Activated naive CD8-positive, alpha-beta T cell treated with anti-CD3 and anti-CD28 coated beads for 36 hours (primary cell): Measurements from ENCODE around the gene THAP10. TPM values are rescaled to one million over a fixed set of nuclear protein-coding genes. Genes with fewer than 3 reads are reported as not detected.
"Not testable (repeated sequence)": the region's sequence is repeated elsewhere in the genome, so short reads cannot be mapped to it uniquely, and the experiment has no call there.

Experiments
- DNase-seq: peaks from one replicate; pipeline ENCODE4 v3.0.0; 2021
- H3K27ac Mint-ChIP-seq: one replicate; pipeline ENCODE4 v1.8.0; 2022; ENCODE audit warnings: mild to moderate bottlenecking, moderate library complexity, mixed read lengths
- H3K27me3 Mint-ChIP-seq: one replicate; pipeline ENCODE4 v1.8.0; 2022; ENCODE audit warnings: mild to moderate bottlenecking, mixed read lengths
- H3K36me3 Mint-ChIP-seq: one replicate; pipeline ENCODE4 v1.8.0; 2021; ENCODE audit warnings: mild to moderate bottlenecking, mixed read lengths
- H3K4me1 Mint-ChIP-seq: one replicate; pipeline ENCODE4 v1.8.0; 2021; ENCODE audit warnings: mixed read lengths
- H3K4me3 Mint-ChIP-seq: one replicate; pipeline ENCODE4 v1.8.0; 2022; ENCODE audit warnings: mild to moderate bottlenecking, moderate library complexity, mixed read lengths
- H3K9me3 Mint-ChIP-seq: one replicate; pipeline ENCODE4 v1.8.0; 2022; ENCODE audit warnings: mixed read lengths
- total RNA-seq, 2 experiments: library from RNA; stranded (reverse); gene quantifications; one replicate each; pipeline ENCODE4 v1.2.3, GENCODE V29; 2021

Gene THAP10
- total RNA-seq, 2 experiments from 2014 or later = 0.22 to 0.43 TPM

DNA sequence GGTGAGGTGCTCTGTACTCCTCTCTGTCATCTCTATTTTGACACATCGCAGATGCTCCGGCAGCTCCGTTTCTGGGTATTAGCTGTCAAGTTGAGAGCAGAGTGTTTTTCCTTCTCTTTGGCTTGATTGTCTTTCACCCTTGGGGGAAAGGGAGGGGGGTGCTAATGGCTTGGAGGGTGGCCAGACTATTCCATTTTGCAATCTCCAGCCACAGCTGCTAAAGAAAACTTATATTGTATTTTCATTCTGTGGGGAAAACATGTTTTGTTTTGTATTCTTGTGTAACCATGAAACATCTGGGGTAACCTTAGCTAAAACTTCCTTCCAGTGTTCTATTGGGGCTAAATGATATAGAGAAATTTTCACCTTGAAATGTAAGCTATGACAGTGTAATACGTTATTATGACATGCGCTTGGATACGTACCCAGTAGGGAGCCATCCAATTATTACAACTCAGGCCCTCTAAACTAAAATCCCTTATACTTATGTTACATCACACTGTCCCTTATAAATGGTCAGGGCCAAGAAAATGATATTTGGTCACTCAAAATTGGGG lies 24.2 kb downstream of the THAP10 start:
- H3K4me1 Mint-ChIP-seq = no peaks in the 10 kb centered on the region
- no peak overlapping the region for H3K27ac Mint-ChIP-seq
- peaks cover 3% of the 10 kb centered on the region for H3K27me3 Mint-ChIP-seq
- no peaks in the 10 kb centered on the region for H3K9me3 Mint-ChIP-seq
- H3K36me3 Mint-ChIP-seq = no peaks in the 10 kb centered on the region
- no peak for DNase-seq
- no peak overlapping the region for H3K4me3 Mint-ChIP-seq

DNA sequence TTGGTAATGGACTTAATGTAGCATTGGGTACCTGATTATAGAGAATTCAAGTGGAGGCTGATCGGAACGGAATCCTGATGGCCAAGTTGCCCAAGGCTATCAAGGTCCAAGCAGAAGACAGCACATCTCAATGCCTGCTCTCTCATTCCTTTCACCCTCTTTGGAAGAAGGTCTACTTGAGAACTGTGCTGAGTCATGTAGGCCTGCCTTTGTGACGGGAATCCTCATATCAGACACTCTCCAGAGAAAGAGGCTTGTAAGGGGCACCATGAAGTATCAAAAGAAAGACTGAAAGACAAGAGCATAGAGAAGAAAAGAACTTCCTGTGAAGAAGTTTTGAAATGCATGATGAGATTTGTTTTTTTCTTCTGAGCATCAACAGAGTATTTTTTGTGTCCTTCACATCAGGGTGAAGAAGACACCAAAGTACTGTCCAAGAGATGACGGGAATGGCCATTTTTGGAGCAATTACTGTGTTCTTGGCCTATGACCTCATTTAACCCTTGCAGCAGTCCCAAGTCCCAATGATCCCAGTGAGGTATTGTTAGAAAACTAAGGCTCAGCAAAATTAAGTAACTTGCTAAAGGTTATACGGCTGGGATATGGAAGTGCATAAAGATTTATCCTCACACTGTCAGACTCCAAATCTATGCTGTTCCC lies 25.1 kb downstream of the THAP10 start:
- H3K36me3 Mint-ChIP-seq = no peaks in the 10 kb centered on the region
- DNase-seq = no peak
- H3K27me3 Mint-ChIP-seq = peaks cover 2% of the 10 kb centered on the region
- no peaks in the 10 kb centered on the region for H3K4me1 Mint-ChIP-seq
- H3K27ac Mint-ChIP-seq = no peak overlapping the region
- no peak overlapping the region for H3K4me3 Mint-ChIP-seq
- H3K9me3 Mint-ChIP-seq = no peaks in the 10 kb centered on the region

DNA sequence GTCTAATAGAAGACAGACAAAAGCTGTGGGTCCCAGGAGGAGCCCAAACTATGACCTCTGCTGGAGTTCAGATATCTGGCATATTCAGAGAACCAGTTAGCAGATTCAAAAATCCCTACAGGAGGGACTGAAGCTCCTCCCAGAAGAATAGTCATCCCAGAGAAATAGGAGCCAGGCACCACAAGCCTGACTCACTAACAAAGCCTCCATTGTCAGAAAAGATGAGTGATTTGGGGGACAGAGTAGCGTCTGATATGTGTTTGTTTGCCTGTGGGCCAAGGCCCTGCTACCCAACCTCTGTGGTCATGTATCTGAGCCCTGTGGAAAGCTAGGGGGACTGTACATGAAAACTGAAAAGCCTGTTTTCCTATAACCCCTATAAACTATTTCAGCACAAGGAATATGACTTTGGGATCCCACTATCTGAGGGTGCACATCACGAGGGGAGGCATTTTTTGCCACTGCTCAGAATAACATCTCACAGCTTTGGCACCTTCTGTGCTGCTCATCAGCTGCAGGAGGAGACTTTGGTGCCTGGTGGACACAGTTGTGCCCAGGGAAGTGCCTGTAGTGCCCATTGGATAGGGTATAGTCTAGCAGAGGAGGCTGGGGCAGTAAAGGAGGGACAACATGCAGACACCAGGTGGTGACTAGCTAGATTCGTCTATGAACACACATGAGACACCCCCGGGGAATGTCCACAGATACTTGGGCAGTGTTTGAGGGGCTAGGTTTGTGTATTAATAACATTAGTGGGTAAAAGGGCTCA lies 28.6 kb downstream of the THAP10 start:
- Mint-ChIP-seq H3K4me3 (no peak overlapping the region), H3K27me3 (peaks cover 6% of the 10 kb centered on the region), H3K36me3 (no peaks in the 10 kb centered on the region), H3K27ac (no peak overlapping the region), H3K9me3 (no peaks in the 10 kb centered on the region), H3K4me1 (no peaks in the 10 kb centered on the region)
- DNase-seq = no peak

GRCh38 chr15:70859998-70860397 lies 32.2 kb downstream of the THAP10 start:
- Mint-ChIP-seq H3K9me3 (no peaks in the 10 kb centered on the region), H3K4me3 (no peak overlapping the region), H3K36me3 (no peaks in the 10 kb centered on the region), H3K27me3 (peaks cover 23% of the 10 kb centered on the region), H3K27ac (no peak overlapping the region), H3K4me1 (no peaks in the 10 kb centered on the region)
- DNase-seq = no peak

DNA sequence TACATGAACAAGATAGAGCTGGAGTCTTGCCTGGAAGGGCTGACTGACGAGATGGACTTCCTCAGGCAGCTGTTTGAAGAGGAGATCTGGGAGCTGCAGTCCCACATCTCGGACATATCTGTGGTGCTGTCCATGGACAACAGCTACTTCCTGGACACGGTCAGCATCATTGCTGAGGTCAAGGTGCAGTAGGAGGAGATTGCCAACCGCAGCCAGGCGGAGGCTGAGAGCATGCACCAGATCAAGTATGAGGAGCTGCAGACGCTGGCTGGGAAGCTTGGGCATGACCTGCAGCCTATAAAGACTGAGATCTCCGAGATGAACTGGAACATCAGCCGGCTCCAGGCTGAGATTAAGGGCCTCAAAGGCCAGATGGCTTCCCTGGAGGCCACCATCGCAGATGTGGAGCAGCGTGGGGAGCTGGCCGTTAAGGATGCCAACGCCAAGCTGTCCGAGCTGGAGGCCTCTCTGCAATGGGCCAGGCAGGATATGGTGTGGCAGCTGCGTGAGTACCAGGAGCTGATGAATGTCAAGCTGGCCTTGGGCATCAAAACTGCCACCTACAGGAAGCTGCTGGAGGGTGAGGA lies 32.8 kb downstream of the THAP10 start:
- DNase-seq = no peak
- Mint-ChIP-seq H3K36me3 (no peaks in the 10 kb centered on the region), H3K4me1 (peaks cover 2% of the 10 kb centered on the region), H3K27ac (no peak overlapping the region), H3K4me3 (no peak overlapping the region), H3K9me3 (no peaks in the 10 kb centered on the region), H3K27me3 (peaks cover 29% of the 10 kb centered on the region)

DNA sequence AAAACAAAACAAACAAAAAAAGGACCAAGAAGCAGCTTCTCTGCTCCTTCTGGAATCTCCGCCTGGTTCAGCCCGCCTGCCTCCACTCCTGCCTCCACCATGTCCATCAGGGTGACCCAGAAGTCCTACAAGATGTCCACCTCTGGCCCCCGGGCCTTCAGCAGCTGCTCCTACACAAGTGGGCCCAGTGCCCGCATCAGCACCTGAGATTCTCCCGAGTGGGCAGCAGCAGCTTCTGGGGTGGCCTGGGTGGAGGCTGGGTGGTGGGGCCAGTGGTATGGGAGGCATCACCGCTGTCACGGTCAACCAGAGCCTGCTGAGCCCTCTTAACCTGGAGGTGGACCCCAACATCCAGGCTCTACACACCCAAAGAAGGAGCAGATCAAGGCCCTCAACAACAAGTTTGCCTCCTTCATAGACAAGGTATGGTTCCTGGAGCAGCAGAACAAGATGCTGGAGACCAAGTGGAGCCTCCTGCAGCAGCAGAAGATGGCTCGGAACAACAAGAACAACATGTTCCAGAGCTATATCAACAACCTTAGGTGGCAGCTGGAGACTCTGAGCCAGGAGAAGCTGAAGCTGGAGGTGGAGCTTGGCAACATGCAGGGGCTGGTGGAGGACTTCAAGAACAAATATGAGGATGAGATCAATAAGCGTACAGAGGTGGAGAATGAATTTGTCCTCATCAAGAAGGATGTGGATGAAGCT lies 33.5 kb downstream of the THAP10 start:
- not testable (repeated sequence) for H3K4me3 Mint-ChIP-seq, H3K36me3 Mint-ChIP-seq, H3K9me3 Mint-ChIP-seq, DNase-seq, H3K27ac Mint-ChIP-seq, H3K4me1 Mint-ChIP-seq
- H3K27me3 Mint-ChIP-seq = peaks cover 32% of the 10 kb centered on the region

DNA sequence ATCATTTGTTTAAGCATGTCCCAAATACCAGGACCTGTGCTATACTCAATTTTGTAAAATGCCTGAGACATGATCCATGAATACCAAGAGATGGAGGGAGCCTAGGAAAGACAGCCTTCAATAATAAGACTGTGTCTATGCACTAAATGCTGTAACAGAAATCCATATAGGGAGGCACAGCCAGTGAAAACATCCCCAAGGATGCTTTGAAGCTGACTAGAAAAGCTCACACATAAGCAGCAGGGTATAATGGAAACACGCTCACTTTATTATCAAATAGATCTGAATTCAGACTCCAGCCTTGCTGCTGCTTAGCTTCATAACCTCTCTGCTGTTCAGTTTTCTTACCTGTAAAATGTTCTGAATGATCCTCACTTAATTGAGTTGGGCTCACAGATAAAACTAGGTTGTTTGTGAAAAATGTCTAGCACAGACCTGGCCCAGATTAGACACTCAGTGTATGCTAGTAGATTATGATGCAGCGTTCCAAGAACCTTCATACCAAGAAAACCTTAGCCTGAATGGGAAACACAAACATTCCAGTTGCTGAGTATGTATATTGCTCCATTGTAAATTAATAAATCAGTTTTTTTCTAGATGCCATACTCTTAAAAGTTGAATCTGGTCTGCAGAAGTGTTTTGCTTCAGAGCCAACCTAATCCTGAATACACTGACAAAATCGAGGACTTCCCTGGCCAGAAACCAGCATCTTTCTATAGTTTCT lies 34.5 kb downstream of the THAP10 start:
- DNase-seq = no peak
- Mint-ChIP-seq H3K4me3 (no peak overlapping the region), H3K27ac (no peak overlapping the region), H3K36me3 (no peaks in the 10 kb centered on the region), H3K27me3 (peaks cover 38% of the 10 kb centered on the region), H3K4me1 (peaks cover 6% of the 10 kb centered on the region), H3K9me3 (no peaks in the 10 kb centered on the region)

DNA sequence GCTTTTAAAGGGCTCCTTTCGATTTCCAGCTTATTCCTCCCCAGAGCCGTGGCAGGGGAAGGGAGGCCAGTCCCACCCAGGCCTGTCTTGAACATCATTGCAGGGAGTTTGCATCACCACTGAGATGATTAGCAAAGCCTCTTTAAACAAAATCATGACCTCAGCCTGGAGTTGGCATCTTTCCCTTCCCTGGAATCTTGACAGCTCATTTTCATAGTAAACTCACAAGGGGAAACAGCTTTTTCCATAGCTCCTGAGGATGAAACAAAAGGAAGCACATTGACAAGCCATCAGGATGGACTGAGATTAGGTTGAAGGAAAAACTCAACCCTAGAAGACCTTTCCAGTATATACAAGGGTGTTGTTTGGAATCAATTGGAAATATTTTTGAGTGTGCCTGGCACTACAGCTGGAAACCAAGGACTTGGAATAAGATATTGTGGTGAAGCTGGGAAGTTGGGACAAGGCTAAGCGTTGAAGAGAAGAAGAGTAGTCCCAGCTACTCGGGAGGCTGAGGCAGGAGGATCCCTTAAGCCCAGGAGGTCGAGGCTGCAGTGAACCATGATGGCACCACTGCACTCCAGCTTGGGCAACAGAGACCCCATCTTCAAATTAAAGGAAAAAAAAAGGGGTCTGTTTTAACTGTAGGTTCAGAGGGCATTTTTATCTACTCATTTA lies 35.2 kb downstream of the THAP10 start:
- Mint-ChIP-seq H3K4me1 (peaks cover 6% of the 10 kb centered on the region), H3K9me3 (no peaks in the 10 kb centered on the region), H3K27ac (no peak overlapping the region), H3K36me3 (no peaks in the 10 kb centered on the region), H3K27me3 (peaks cover 45% of the 10 kb centered on the region), H3K4me3 (no peak overlapping the region)
- no peak for DNase-seq

GRCh38 chr15:70856177-70856883 lies 35.9 kb downstream of the THAP10 start:
- Mint-ChIP-seq H3K9me3 (no peaks in the 10 kb centered on the region), H3K4me3 (no peak overlapping the region), H3K36me3 (no peaks in the 10 kb centered on the region), H3K27ac (no peak overlapping the region), H3K4me1 (peaks cover 6% of the 10 kb centered on the region), H3K27me3 (peaks cover 47% of the 10 kb centered on the region)
- DNase-seq = no peak

- Mint-ChIP-seq H3K27me3 (peaks cover 51% of the 10 kb centered on the region), H3K4me1 (peaks cover 6% of the 10 kb centered on the region), H3K9me3 (no peaks in the 10 kb centered on the region), H3K27ac (no peak overlapping the region), H3K4me3 (no peak overlapping the region), H3K36me3 (no peaks in the 10 kb centered on the region)
- DNase-seq = no peak
Measured at GRCh38 chr15:70855764-70856163, 36.5 kb downstream of the THAP10 start.

GRCh38 chr15:70854666-70854976 lies 37.6 kb downstream of the THAP10 start:
- no peak for DNase-seq
- Mint-ChIP-seq H3K4me3 (peak overlapping the region; percentile 74), H3K9me3 (no peaks in the 10 kb centered on the region), H3K36me3 (no peaks in the 10 kb centered on the region), H3K27ac (no peak overlapping the region), H3K4me1 (peaks cover 6% of the 10 kb centered on the region), H3K27me3 (peaks cover 55% of the 10 kb centered on the region)

DNA sequence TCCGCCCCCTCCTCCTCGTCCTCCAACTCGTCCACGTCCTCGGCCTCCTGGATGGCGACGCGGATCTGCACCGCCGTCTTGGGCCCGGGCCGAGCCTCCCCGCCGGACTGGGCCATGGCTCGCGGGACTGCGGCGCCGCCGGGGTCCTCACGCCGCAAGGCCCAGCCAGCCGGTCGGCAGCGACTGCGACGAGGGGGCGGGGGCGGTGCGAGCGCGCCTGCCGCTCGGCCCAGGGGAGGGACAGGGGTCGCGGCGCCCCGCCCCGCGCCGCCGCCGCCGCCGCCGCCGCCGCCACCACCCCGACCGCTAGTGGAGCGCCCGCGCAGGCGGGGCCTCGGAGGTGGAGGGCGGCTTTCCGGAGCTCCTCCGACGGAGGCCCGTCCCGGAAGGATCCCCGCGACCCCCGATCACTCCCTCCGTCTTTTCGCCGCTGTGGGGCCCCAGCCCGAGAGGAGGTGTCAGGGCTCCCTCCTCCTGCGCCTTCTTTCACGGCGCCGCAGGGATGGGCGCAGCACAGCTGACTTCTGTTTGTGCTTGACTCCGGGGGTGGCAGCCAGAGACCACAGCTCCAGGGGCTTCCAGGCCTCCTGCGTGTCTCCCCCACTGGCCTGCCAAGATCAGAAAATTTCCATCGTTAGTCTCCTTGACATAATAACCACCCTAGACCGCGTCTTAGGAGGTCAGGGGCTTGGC lies 38.1 kb downstream of the THAP10 start, which contains the start of gene LARP6:
LARP6 (minus strand) TSS at position 185 of the 693 bp plus-strand sequence; CDS start at position 116, 69 bp downstream.
- Mint-ChIP-seq H3K4me3 (peak within 1 kb of the TSS; percentile 74), H3K27ac (no peak within 1 kb of the TSS), H3K27me3 (peaks cover 55% of the 10 kb centered on the region), H3K36me3 (no peaks in the 10 kb centered on the region), H3K4me1 (peaks cover 6% of the 10 kb centered on the region), H3K9me3 (no peaks in the 10 kb centered on the region)
- peak; percentile 42 for DNase-seq

DNA sequence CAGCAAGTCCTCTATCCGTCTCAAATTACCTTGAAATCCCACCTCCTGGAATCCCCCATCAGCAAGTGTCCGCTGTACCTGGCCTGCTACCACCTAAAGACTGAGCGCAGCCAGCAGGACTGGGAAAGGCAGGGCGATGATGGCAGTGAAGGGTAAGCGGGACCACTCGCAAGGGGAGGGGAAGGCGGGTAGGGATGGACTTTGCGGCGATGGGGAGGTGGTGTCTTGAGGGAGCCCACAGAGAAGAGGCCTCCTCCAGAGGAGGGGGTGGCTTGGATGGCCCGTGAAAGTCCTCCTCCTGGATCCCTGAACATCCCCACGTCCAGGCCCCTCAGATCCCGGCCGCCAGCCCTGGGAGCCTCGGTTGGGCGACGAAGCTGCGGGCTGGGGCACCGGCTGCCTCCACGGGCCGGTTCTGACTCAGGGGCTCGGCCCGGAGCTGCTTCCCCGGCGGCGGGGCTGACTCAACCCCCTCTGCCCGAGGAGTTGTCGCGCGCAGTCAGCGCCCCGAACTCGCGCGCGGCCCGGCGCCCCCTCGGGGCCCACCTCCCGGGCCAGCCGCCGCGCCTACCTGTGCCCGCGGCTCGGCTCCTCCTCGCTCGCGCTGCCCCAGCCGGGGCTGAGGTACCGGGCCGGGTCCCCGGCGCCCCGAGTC lies 38.8 kb downstream of the THAP10 start:
- no peaks in the 10 kb centered on the region for H3K36me3 Mint-ChIP-seq
- DNase-seq = peak; percentile 21
- H3K4me1 Mint-ChIP-seq = peaks cover 6% of the 10 kb centered on the region
- H3K9me3 Mint-ChIP-seq = no peaks in the 10 kb centered on the region
- peaks cover 57% of the 10 kb centered on the region for H3K27me3 Mint-ChIP-seq
- no peak overlapping the region for H3K27ac Mint-ChIP-seq
- H3K4me3 Mint-ChIP-seq = peak overlapping the region; percentile 48
